CD4-positive, CD25-positive, alpha-beta regulatory T cell (primary cell): Measurements from ENCODE around the gene C5orf46. TPM values are rescaled to one million over a fixed set of nuclear protein-coding genes. Genes with fewer than 3 reads are reported as not detected.

Source experiments
- ATAC-seq, 2 donors: fragments of 150-1000 bp; cut with Tn5 transposase; one replicate each; pipeline ENCODE4 v1.10.0; 2021; ENCODE audit warnings: low read depth in 2 of 2, moderate number of reproducible peaks in 2 of 2, moderate library complexity in 1 of 2
- DNase-seq, 3 donors: peaks; one replicate each; pipeline versions ENCODE4 v3.0.0 to v3.0.0-alpha.2; 2012 to 2022; ENCODE audit warnings: mixed read lengths in 1 of 3
- H3K27ac ChIP-seq: one replicate; pipeline ENCODE4 v1.7.0; 2013; ENCODE audit warnings: mild to moderate bottlenecking, low read length; ENCODE audit not compliant: insufficient read depth, poor library complexity, severe bottlenecking
- H3K27me3 ChIP-seq: one replicate; pipeline ENCODE4 v1.7.0; 2013; ENCODE audit warnings: low read length; ENCODE audit not compliant: control insufficient read depth, insufficient read depth
- H3K36me3 ChIP-seq: one replicate; pipeline ENCODE4 v1.7.0; 2013; ENCODE audit warnings: mild to moderate bottlenecking, low read length, moderate library complexity; ENCODE audit not compliant: control insufficient read depth, insufficient read depth
- H3K4me1 ChIP-seq: 2 replicates; pipeline ENCODE4 v1.7.0; 2013; ENCODE audit warnings: mild to moderate bottlenecking, low read length; ENCODE audit not compliant: insufficient read depth, control insufficient read depth, poor library complexity, severe bottlenecking
- H3K4me3 ChIP-seq: one replicate; pipeline ENCODE4 v1.7.0; 2013; ENCODE audit warnings: low read depth, mild to moderate bottlenecking, low read length, moderate library complexity
- H3K9me3 ChIP-seq, 2 experiments: 1 replicate in 1 of 2; 2 replicates in 1 of 2; pipeline ENCODE4 v1.7.0; 2013; ENCODE audit warnings: low read length in 2 of 2, mild to moderate bottlenecking in 1 of 2, moderate library complexity in 1 of 2; ENCODE audit not compliant: control insufficient read depth in 2 of 2
- H3K27ac Mint-ChIP-seq, 3 donors: one replicate each; pipeline ENCODE4 v1.8.0; 2020 to 2022; ENCODE audit warnings: mild to moderate bottlenecking in 3 of 3, mixed read lengths in 3 of 3, moderate library complexity in 2 of 3
- H3K27me3 Mint-ChIP-seq: one replicate; pipeline ENCODE4 v1.8.0; 2022; ENCODE audit warnings: mild to moderate bottlenecking, mixed read lengths
- H3K36me3 Mint-ChIP-seq: one replicate; pipeline ENCODE4 v1.8.0; 2020; ENCODE audit warnings: mixed read lengths
- H3K4me1 Mint-ChIP-seq, 4 donors: one replicate each; pipeline ENCODE4 v1.8.0; 2020 to 2022; ENCODE audit warnings: mixed read lengths in 4 of 4, mild to moderate bottlenecking in 1 of 4
- H3K4me3 Mint-ChIP-seq, 4 donors: one replicate each; pipeline ENCODE4 v1.8.0; 2020 to 2022; ENCODE audit warnings: mild to moderate bottlenecking in 4 of 4, mixed read lengths in 4 of 4, moderate library complexity in 3 of 4
- H3K9me3 Mint-ChIP-seq, 7 donors: one replicate each; pipeline ENCODE4 v1.8.0; 2020 to 2022; ENCODE audit warnings: mixed read lengths in 7 of 7, mild to moderate bottlenecking in 3 of 7, moderate library complexity in 2 of 7
- polyA plus RNA-seq, 4 donors: library from polyadenylated mRNA; unstranded; fragments of 300-500 nt; fragmentation: Illumina TruSeq; gene quantifications; one replicate each; pipeline ENCODE4 v1.2.3, GENCODE V29; 2021
- total RNA-seq: library from RNA; stranded (reverse); gene quantifications from one replicate; pipeline ENCODE4 v1.2.3, GENCODE V29; 2022

Gene C5orf46
- total and polyA plus RNA-seq, 5 donors from 2014 or later = not detected

DNA sequence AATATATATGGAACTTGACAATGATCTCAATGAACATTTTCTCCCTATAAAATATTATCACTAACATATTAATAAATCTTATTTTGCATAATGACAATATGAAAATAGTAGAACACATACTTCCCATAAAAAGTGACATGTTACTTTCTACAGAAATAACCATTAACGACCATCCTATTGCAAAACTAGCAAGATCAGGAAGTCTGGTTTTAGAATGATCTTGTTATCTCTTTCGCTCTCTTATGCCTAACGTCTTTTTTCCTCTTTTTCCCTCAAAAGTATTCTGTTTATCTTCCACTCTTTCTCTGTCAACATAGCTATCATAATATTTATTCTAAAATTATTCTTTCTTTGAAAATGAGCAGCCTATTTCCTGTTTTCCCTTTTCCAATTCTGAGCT, 21.6 kb upstream of the C5orf46 start:
- Histone ChIP-seq H3K27me3 (no peaks in the 10 kb centered on the region), H3K4me3 (no peak overlapping the region), H3K27ac (no peak overlapping the region), H3K36me3 (no peaks in the 10 kb centered on the region), H3K9me3 (no peaks in the 10 kb centered on the region), H3K4me1 (no peaks in the 10 kb centered on the region)
- H3K27me3 Mint-ChIP-seq = no peaks in the 10 kb centered on the region
- H3K36me3 Mint-ChIP-seq = no peaks in the 10 kb centered on the region
- H3K4me1 Mint-ChIP-seq = no peaks in the 10 kb centered on the region
- ATAC-seq (no peak), DNase-seq (no peak)
- H3K9me3 Mint-ChIP-seq = peaks cover 0 to 9% (median 2%) of the 10 kb centered on the region in 7 donors
- no peak overlapping the region for H3K27ac Mint-ChIP-seq
- H3K4me3 Mint-ChIP-seq = no peak overlapping the region

DNA sequence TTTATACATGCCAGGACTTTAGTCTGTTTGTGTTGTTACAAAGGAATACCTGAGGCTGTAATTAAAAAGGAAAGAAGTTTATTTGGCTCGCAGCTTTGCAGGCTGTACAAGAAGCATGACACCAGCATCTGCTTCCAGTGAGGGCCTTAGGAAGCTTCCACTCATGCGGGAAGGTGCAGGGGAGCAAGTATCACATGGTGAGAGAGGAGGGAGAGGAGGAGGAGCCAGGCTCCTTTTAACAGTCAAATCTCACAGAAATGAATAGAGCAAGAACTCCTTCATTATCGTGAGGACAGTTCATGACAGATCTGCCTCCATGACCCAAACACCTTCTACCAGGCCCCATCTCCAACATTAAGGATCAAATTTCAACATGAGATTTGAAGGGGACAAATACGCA, 18.7 kb upstream of the C5orf46 start:
- no peak overlapping the region for H3K4me3 Mint-ChIP-seq
- DNase-seq (no peak), ATAC-seq (no peak)
- no peak overlapping the region for H3K27ac Mint-ChIP-seq
- Histone ChIP-seq H3K36me3 (no peaks in the 10 kb centered on the region), H3K4me1 (no peaks in the 10 kb centered on the region), H3K9me3 (no peaks in the 10 kb centered on the region), H3K27me3 (no peaks in the 10 kb centered on the region), H3K27ac (no peak overlapping the region), H3K4me3 (no peak overlapping the region)
- H3K4me1 Mint-ChIP-seq = no peaks in the 10 kb centered on the region
- H3K27me3 Mint-ChIP-seq = no peaks in the 10 kb centered on the region
- no peaks in the 10 kb centered on the region for H3K36me3 Mint-ChIP-seq
- peaks cover 0 to 9% (median 4%) of the 10 kb centered on the region in 7 donors for H3K9me3 Mint-ChIP-seq

DNA sequence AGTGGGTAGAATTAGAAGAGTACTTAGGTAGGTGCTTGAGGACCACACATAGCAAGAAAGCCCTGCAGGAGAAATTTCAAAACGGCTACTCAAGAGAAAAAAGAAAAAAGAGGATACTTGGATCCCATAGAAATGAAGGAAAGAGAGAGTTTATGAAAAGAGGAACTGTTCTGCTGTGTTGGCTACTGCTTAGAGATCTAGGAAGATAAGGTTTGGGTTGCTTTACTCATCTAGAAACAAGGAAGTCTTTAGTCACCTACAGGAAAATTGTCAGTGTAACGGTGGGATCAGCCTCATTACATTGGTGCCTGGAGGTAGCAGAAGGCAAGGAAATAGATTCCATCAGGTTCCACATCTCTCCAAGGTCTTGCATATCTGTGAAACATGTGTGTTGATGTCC, 14.8 kb upstream of the C5orf46 start:
- no peaks in the 10 kb centered on the region for H3K4me1 Mint-ChIP-seq

DNA sequence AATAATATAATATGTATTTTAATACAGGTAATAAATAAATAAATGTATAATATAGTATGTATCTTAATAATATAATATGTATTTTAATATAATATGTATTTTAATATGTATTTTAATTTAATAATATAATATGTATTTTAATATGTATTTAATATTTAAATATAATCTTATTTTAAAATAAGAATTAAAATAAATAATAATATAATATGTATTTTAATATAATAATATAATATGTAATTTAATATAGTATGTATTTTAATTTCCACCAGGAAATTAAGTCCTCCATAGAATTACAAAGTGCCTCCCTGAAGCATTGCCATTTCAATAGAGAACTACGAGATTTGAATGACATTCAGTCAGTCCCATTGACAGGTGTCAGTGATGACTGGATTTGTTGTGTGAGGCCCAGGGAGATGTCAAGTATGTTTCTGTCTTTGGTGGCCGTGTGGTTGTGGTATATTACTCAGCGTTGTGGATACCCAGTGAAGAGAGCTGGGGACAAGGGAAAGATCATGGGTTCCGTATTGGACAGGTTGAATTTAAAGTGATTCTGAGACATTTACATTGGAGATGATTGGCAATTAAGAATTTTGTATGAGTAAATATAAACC, 14.2 kb upstream of the C5orf46 start:
- Histone ChIP-seq H3K4me3 (no peak overlapping the region), H3K27me3 (no peaks in the 10 kb centered on the region), H3K36me3 (no peaks in the 10 kb centered on the region), H3K4me1 (no peaks in the 10 kb centered on the region), H3K9me3 (no peaks in the 10 kb centered on the region), H3K27ac (no peak overlapping the region)
- Mint-ChIP-seq H3K4me1 (no peaks in the 10 kb centered on the region), H3K36me3 (no peaks in the 10 kb centered on the region), H3K9me3 (peaks cover 0 to 8% (median 0%) of the 10 kb centered on the region in 7 donors), H3K27me3 (peaks cover 4% of the 10 kb centered on the region), H3K4me3 (no peak overlapping the region), H3K27ac (no peak overlapping the region)
- ATAC-seq (no peak), DNase-seq (no peak)

More for the DNA sequence above, 14.8 kb upstream of the C5orf46 start:
- no peak overlapping the region for H3K4me3 Mint-ChIP-seq
- DNase-seq (no peak), ATAC-seq (no peak)
- Histone ChIP-seq H3K27me3 (no peaks in the 10 kb centered on the region), H3K4me1 (no peaks in the 10 kb centered on the region), H3K27ac (no peak overlapping the region), H3K4me3 (no peak overlapping the region), H3K36me3 (no peaks in the 10 kb centered on the region), H3K9me3 (no peaks in the 10 kb centered on the region)
- H3K27me3 Mint-ChIP-seq = peaks cover 4% of the 10 kb centered on the region
- H3K9me3 Mint-ChIP-seq = peaks cover 0 to 8% (median 0%) of the 10 kb centered on the region in 7 donors
- no peaks in the 10 kb centered on the region for H3K36me3 Mint-ChIP-seq
- H3K27ac Mint-ChIP-seq = no peak overlapping the region

DNA sequence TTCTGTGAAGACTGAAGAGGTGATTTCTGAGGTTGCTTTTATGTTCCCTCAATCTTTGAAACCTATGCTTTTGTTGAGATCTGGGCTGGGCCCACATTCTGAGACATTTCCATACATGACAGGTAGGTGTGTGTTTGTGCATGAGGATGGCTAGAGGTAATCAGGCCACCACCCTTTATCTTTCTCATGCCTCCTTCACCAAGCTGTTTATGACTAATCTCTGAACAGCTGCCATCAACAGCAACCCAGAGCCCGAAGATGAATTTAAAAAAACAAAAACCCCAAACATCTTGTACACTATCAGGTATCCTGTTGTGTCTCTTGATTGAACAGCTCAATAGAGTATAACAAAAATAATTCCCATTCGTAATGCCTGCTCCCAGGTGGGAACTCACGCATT, 12.6 kb upstream of the C5orf46 start:
- Mint-ChIP-seq H3K4me1 (no peaks in the 10 kb centered on the region), H3K4me3 (no peak overlapping the region), H3K27me3 (peaks cover 4% of the 10 kb centered on the region), H3K36me3 (no peaks in the 10 kb centered on the region), H3K27ac (no peak overlapping the region), H3K9me3 (peaks cover 0 to 6% (median 0%) of the 10 kb centered on the region in 7 donors)
- no peaks in the 10 kb centered on the region for H3K4me1 ChIP-seq
- H3K36me3 ChIP-seq = no peaks in the 10 kb centered on the region
- H3K27ac ChIP-seq = no peak overlapping the region
- H3K27me3 ChIP-seq = no peaks in the 10 kb centered on the region
- H3K4me3 ChIP-seq = no peak overlapping the region
- H3K9me3 ChIP-seq = no peaks in the 10 kb centered on the region
- ATAC-seq = no peak
- no peak for DNase-seq

DNA sequence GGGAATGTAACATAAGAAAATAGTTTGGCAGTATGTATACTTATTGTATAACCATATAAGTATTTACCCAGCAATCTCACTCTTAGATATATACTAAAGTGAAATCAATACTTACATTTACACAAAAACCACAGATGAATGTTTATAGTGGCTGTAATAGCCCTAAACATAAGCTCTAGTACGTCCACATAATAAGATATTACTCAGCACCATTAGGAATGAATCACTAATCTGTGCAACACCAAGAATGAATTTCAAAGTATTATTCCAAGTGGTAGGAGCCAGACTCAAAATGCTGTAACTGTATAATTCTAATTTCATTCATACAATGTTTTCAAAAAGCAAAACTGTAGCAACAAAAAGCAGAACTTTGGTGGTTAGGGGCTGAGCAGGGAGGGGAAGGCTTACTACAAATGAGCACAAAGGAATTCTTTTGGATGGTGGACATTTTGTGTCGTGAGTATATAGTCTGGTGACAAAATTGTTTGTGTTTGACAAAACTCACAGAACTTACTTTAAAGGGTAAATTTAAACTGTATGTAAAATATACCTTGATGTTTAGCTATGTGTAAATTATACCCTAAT, 11.9 kb upstream of the C5orf46 start:
- no peaks in the 10 kb centered on the region for H3K4me1 ChIP-seq
- Mint-ChIP-seq H3K27ac (no peak overlapping the region), H3K36me3 (no peaks in the 10 kb centered on the region), H3K4me1 (no peaks in the 10 kb centered on the region), H3K4me3 (no peak overlapping the region), H3K9me3 (peaks cover 0 to 6% (median 0%) of the 10 kb centered on the region in 7 donors), H3K27me3 (peaks cover 4% of the 10 kb centered on the region)
- no peak overlapping the region for H3K27ac ChIP-seq
- DNase-seq (no peak), ATAC-seq (no peak)
- no peaks in the 10 kb centered on the region for H3K36me3 ChIP-seq
- H3K9me3 ChIP-seq = no peaks in the 10 kb centered on the region
- no peak overlapping the region for H3K4me3 ChIP-seq
- no peaks in the 10 kb centered on the region for H3K27me3 ChIP-seq

DNA sequence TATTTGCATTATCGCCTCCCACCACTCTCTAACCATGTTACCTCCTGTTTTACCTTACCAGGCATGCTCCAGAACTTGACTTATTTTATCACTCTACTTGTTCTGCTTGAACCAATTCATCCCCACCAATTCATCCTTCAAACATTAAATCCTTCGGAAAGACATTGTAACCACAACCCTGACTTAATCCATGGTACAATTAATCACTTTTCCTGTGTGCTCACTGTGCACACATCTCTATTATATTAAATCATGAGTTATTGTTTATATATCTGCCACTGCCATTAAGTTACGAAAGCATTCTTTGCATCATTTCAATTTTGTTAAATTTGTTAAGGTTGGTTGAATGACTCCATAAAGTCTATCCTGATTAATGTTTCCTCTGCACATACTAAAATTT, 7.4 kb upstream of the C5orf46 start:
- peaks cover 4% of the 10 kb centered on the region for H3K27me3 Mint-ChIP-seq
- no peaks in the 10 kb centered on the region for H3K36me3 Mint-ChIP-seq
- no peaks in the 10 kb centered on the region for H3K4me1 Mint-ChIP-seq
- DNase-seq = no peak
- Histone ChIP-seq H3K27ac (no peak overlapping the region), H3K9me3 (no peaks in the 10 kb centered on the region), H3K27me3 (no peaks in the 10 kb centered on the region), H3K36me3 (no peaks in the 10 kb centered on the region), H3K4me1 (no peaks in the 10 kb centered on the region), H3K4me3 (no peak overlapping the region)
- peaks cover 0 to 4% (median 0%) of the 10 kb centered on the region in 7 donors for H3K9me3 Mint-ChIP-seq
- ATAC-seq = no peak
- no peak overlapping the region for H3K27ac Mint-ChIP-seq
- no peak overlapping the region for H3K4me3 Mint-ChIP-seq

DNA sequence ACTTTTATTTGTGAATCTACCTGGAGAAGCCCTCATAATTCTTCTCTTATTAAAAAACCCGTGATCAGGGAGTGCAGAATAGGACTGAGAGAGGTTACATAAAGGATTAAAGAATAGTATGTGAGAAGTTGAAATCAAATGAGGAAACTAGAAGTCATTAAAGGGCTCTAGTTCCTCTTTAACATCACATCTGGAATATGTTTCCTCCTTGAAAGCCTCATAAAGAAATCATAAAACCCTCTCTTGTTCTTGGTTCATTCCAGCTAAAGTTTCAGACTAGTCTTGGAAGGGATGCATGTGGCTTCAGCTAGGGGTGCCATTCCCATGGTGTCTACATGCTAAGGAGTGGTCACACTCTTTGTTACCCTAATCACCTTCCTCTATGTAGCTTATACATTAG, 5.7 kb upstream of the C5orf46 start:
- H3K4me3 ChIP-seq = no peak overlapping the region
- peaks cover 4% of the 10 kb centered on the region for H3K27me3 Mint-ChIP-seq
- no peaks in the 10 kb centered on the region for H3K27me3 ChIP-seq
- H3K4me1 Mint-ChIP-seq = no peaks in the 10 kb centered on the region
- H3K36me3 Mint-ChIP-seq = no peaks in the 10 kb centered on the region
- no peaks in the 10 kb centered on the region for H3K9me3 ChIP-seq
- no peak overlapping the region for H3K4me3 Mint-ChIP-seq
- H3K27ac ChIP-seq = no peak overlapping the region
- peaks cover 0 to 2% (median 0%) of the 10 kb centered on the region in 7 donors for H3K9me3 Mint-ChIP-seq
- H3K4me1 ChIP-seq = no peaks in the 10 kb centered on the region
- no peak overlapping the region for H3K27ac Mint-ChIP-seq
- no peaks in the 10 kb centered on the region for H3K36me3 ChIP-seq
- ATAC-seq = no peak
- DNase-seq = no peak
